HG03439 (cell line): ENCODE measurements around the gene DNM2.
A peak's percentile ranks its signal among the peaks of the same experiment; 100 is the strongest.

Experiments
- ATAC-seq: cut with Tn5 transposase; IDR thresholded peaks from one replicate; pipeline ENCODE4 v1.9.1; 2021; ENCODE audit warnings: mild to moderate bottlenecking, moderate library complexity; ENCODE audit not compliant: unreplicated experiment

The DNM2 gene

GRCh38 chr19:10688545-10689280 is 29.2 kb upstream of the DNM2 start:
- no peak for ATAC-seq

- no peak for ATAC-seq
Observed at GRCh38 chr19:10690341-10690781, 27.5 kb upstream of the DNM2 start.

DNA sequence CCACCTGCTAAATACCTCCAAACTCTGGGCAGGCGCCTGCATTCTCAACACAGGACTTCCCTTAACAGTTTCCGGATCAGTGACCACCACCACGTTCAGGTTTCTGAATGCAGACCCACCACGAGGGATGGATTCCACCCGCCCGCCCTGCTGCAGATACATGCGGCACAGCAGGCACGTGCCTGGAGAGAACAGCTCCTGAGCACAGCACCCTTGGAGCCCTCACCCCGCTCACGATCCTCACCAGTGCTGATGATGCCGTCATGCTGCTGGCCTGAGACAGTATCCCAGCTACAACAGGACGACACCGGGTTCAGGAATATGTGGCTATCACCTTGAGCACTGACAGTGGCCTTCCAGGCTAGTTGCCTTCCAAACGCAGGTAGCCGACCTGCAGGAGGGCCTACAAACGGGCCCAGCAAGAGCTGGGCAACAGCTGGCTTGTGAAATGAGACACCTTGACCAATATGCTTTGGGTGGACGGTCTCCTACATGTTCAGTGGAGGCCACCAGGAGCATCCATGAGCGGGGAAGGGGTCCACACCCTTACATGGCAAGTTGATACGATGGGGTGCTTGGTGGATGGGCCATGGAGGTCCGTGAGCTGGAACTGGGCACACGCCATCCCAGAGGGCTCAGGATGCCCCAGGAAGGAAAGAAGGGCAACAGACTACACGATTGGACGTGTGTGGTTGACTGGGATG is 26.5 kb upstream of the DNM2 start:
- no peak for ATAC-seq

DNA sequence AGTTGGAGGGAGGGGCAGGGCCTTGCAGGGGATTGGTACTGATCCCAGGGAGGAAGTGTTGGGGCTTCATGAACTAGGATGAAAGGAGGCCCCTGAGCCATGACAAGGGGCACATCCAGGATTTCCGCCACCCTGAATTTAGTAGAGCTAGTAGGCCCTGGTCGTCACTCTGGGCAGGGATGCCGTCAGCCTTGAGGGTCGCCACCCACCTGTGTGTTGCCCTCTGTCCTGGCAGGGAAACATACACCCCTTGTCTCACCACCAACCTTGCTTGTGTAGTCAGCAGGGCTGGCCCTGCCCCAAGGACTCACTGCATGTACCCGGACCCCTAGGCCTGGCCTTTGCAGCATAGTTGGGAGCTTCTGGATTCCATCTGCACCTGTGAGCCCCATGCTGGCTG is 26.0 kb upstream of the DNM2 start:
- no peak for ATAC-seq

DNA sequence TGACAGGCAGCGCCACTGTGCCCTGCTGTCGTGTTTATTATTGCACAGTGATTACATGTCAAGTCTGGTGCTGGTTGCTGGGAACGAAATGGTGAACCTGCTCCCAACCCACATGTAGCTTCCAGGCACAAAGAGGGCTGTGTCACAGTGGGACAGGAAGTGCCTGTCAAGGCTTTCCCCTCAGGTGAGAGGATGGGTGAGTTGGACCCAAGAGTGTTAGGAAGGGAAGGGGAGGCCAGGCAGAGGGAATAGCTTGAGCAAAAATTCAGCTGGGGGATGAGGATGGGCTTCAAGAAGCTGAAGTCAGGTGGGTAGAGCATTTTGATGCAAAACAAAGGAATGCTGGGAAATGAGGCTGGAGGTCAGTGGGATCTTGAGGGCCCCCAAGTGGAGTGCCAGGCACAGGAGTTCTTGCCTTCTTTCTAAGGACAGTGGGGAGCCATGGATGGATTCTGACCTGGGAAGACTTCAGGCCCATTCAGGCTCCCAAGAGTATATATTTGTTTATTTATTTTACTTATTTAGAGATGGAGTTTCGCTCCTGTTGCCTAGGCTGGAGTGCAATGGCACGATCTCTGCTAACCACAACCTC is 25.1 kb upstream of the DNM2 start:
- no peak for ATAC-seq

GRCh38 chr19:10694706-10695307 is 23.1 kb upstream of the DNM2 start:
- ATAC-seq = no peak

DNA sequence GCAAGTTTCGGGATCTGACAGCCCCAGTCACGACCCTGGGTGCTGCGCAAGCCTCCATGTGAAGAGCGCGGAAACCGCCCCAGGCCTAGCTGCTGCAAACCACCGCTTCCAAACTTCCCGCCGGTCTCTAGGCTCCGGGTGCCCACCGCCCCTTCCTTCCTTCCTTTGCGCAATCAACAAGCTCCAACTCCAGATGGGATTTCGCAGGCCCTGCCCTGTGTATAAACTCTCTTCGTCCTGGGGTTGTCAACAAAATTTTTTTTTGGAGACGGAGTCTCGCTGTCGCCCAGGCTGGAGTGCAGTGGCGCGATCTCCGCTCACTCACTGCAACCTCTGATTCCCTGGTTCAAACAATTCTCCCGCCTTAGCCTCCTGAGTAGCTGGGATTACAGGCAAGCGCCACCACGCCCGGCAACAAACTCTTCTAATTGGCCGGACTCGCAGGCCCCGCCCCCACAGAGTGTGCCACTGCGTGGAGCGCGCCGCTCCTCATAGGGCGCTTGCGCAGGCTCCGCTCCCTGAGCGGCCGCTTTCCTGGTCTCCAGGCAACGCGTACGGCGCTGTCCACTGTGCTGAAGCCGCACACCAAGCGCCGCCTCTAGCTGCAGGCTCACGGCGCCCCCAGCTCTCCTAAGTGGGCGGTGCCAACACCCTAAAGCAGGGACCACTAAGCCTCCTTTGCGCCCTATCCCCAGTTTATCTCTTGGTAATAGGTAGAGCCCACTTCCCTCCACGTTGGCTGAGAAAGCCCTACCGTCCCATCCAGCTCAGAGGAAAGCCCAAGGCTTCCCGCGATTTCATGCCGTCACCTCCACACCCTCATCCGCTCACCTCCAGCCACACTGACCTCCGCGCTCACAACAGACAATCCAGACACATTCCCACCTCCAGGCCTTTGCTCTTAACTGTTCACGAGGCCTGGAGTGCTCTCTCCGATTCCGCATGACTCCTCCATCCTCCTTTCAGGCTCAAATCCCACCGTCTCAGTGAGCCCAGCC is 22.2 kb upstream of the DNM2 start:
- peak; percentile 48 for ATAC-seq

GRCh38 chr19:10699650-10700335 is 18.1 kb upstream of the DNM2 start:
- no peak for ATAC-seq

DNA sequence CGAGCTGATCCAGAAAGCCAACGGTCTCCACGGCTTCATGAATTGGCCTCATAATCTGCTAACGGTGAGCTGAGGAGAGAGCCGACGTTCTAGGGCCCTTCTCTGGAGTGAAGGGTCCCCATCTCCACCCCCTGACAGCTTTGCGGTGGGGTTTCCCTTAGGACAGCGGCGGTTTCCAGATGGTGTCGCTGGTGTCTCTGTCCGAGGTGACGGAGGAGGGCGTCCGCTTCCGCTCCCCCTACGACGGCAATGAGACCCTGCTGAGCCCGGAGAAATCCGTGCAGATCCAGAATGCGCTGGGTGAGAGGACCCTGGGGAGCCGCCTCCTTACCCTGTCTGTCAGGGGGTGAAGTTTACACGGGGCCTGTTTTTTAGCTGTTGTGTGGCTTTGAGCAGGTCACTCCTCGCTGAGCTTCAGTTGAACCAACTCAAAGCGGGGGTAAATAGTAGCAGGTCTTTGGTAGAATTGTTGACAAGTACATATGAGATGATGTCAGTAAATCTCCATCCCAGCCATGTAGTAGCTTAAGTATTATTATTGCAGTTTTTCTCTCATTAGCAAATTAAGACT is 15.8 kb upstream of the DNM2 start:
- peak; percentile 11 for ATAC-seq

- no peak for ATAC-seq
Observed at GRCh38 chr19:10706990-10707389, 10.9 kb upstream of the DNM2 start.

DNA sequence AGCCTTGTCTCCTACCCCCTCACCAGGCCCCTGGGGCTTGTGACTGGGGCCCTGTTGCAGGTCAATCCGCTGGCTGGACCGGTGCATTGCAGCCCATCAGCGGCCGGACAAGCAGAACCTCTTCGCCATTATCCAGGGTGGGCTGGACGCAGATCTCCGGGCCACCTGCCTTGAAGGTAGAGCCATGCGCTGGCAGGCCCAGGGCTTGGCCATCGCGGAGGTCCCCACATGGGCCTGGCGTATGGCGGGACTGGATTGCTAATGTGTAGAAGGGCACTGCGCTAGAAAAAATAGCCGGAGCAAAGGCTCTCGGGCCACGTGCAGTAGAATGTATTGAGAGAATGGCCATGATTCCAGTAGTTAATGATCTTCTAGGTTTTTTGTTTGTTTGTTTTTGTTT is 10.4 kb upstream of the DNM2 start:
- no peak for ATAC-seq

- no peak for ATAC-seq
Observed at GRCh38 chr19:10708291-10708690, 9.6 kb upstream of the DNM2 start.

DNA sequence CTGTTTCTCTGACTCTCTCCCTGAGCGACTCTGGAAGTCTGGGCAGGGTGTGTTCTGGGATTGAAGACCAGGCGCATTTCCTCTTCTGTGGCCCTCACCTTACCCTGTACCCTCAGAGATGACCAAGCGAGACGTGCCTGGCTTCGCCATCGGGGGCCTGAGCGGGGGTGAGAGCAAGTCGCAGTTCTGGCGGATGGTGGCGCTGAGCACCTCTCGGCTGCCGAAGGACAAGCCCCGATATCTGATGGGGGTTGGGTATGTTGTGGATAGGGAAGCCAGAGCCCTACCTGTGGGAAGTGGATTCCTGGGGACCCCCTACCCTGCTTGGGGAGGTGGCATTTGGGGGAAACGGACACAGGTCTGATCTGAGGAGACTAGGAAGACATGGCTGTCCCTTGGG is 5.8 kb upstream of the DNM2 start:
- ATAC-seq = no peak

- no peak for ATAC-seq
Observed at GRCh38 chr19:10712754-10713153, 5.1 kb upstream of the DNM2 start.

DNA sequence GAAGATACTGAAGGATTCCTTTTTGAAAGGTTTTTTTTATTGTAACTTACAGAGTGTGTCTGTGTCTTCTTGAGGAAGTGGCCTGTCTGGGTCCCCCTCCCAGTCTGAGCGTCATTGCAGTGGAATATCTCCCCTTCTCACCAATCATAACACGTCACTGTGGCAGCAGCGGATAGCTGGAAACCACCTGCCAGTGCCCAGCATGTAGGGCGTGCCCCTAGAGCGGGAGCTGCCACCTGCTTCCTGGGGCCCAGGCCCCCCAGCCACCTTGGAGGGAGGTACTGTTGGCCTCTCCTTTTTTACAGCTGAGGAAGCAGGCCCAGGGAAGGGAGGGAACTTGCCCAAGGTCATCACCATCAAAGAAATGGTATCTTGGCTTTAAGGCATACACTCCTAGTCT is 4.6 kb upstream of the DNM2 start:
- ATAC-seq = no peak

DNA sequence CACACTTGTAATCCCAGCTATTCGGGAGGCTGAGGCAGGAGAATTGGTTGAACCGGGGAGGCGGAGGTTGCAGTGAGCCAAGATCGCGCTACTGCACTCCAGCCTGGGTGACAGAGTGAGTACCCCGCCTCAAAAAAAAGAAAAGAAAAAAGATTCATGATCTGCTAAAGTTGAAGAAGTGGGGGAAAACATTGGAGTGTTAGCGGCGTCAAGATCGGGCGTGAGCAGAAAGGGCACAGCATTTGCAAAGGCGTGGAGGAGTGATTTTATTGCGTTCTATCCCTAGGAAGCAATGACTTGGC is 874 bp upstream of the DNM2 start:
- ATAC-seq = no peak

GRCh38 chr19:10718205-10719196 is 622 bp downstream of the DNM2 start:
- peak; percentile 13 for ATAC-seq

DNA sequence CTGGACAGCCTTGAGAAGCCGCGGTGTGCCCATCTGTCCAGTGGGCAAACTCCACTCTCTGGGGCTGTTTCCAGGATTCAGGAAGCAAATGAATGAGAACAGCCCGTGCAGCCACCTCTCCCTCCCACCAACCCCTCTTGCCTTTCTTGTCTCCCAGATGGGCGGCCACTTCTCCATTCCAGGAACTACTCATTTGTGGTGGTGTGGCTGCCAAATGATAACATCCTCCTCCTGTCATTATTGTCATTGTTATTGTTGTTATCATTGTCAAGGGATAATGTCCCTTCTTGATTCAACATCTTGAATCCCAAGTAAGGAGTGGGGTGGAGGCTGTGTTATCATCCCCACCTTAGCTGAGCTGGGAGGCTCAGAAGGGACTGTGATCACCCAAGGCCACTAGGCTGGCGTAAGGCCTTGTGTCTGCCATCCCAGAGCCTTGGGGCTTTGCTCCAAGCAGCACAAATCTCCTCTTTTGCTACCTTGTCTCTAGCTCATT is 1.6 kb downstream of the DNM2 start:
- ATAC-seq = no peak
